K562 (cell line): Measurements from ENCODE around the gene NKAPL. TPM values are rescaled to one million over a fixed set of nuclear protein-coding genes. Genes with fewer than 3 reads are reported as not detected.

Source experiments
- CBX1 ChIP-seq: sonication (generic); IDR thresholded peaks from 2 replicates; pipeline ENCODE4 v1.6.1; 2016; ENCODE audit warnings: antibody characterized with exemption, low read depth, mild to moderate bottlenecking
- CHD4 ChIP-seq: fragments of 200-600 bp; sonication (generic); IDR thresholded peaks from 3 replicates; pipeline ENCODE4 v1.6.1; 2012; ENCODE audit warnings: low read depth, mild to moderate bottlenecking, mixed read lengths, low read length, inconsistent platforms; ENCODE audit not compliant: insufficient read depth, insufficient replicate concordance, poor library complexity, severe bottlenecking
- FOXA3 ChIP-seq, 2 experiments: fragments of 450-650 bp in 1 of 2; sonication (generic) in 1 of 2; formaldehyde crosslinking; IDR thresholded peaks in 1 of 2; conservative IDR thresholded peaks in 1 of 2; 2 replicates each; pipeline versions ENCODE4 v1.4.0 to v1.8.0; 2020 to 2022; ENCODE audit warnings: mild to moderate bottlenecking in 2 of 2, missing genetic modification reagents in 1 of 2
- ILK ChIP-seq: fragments of 450-650 bp; IDR thresholded peaks from 2 replicates; pipeline ENCODE4 v1.6.1; 2016; ENCODE audit warnings: missing genetic modification characterization, low read depth, mild to moderate bottlenecking, missing compliant biosample characterization, moderate library complexity, borderline replicate concordance
- NR4A1 ChIP-seq, 2 experiments: fragments of 250-450 bp in 1 of 2; fragments of 450-650 bp in 1 of 2; sonication (Bioruptor Pico) in 1 of 2; IDR thresholded peaks; 2 replicates each; pipeline versions ENCODE4 v1.4.0 to v1.6.1; 2016 to 2020; ENCODE audit warnings: mild to moderate bottlenecking in 2 of 2, missing compliant biosample characterization in 1 of 2, missing genetic modification characterization in 1 of 2, moderate library complexity in 1 of 2
- PATZ1 ChIP-seq: fragments of 250-450 bp; sonication (Bioruptor Pico); IDR thresholded peaks from 2 replicates; pipeline ENCODE4 v1.5.0; 2020; ENCODE audit warnings: mild to moderate bottlenecking, borderline replicate concordance
- RB1 ChIP-seq: fragments of 450-650 bp; IDR thresholded peaks from 2 replicates; pipeline ENCODE4 v1.6.1; 2017; ENCODE audit warnings: low read depth, mild to moderate bottlenecking
- SIN3B ChIP-seq: fragments of 450-650 bp; IDR thresholded peaks from 2 replicates; pipeline ENCODE4 v1.6.1; 2017; ENCODE audit warnings: low read depth, mild to moderate bottlenecking, moderate library complexity
- SMAD3 ChIP-seq: fragments of 450-650 bp; formaldehyde crosslinking; conservative IDR thresholded peaks from 2 replicates; pipeline ENCODE4 v1.4.0; 2020; ENCODE audit warnings: mild to moderate bottlenecking
- TCF7L2 ChIP-seq: fragments of 150-350 bp; IDR thresholded peaks from 2 replicates; pipeline ENCODE4 v1.6.1; 2016; ENCODE audit warnings: low read depth, mild to moderate bottlenecking, low read length, moderate library complexity
- TRIM25 ChIP-seq: fragments of 450-650 bp; IDR thresholded peaks from 2 replicates; pipeline ENCODE4 v1.7.0; 2016; ENCODE audit warnings: borderline replicate concordance
- ZBTB7A ChIP-seq: IDR thresholded peaks from 2 replicates; pipeline ENCODE4 v1.6.1; 2011; ENCODE audit warnings: low read depth, mild to moderate bottlenecking, low read length, moderate library complexity, borderline replicate concordance; ENCODE audit not compliant: control insufficient read depth
- ZBTB8A ChIP-seq: fragments of 450-650 bp; IDR thresholded peaks from 2 replicates; pipeline ENCODE4 v1.6.1; 2018; ENCODE audit warnings: mild to moderate bottlenecking, moderate library complexity; ENCODE audit not compliant: partially characterized antibody
- ZHX1 ChIP-seq: fragments of 150-350 bp; conservative IDR thresholded peaks from 2 replicates; pipeline ENCODE4 v1.6.1; 2014; ENCODE audit warnings: low read length
- ZNF146 ChIP-seq: IDR thresholded peaks from one replicate; pipeline ENCODE4 v1.6.1; 2018; ENCODE audit warnings: missing compliant biosample characterization; ENCODE audit not compliant: unreplicated experiment
- ZNF384 ChIP-seq: IDR thresholded peaks from 2 replicates; pipeline ENCODE4 v1.6.1; 2012; ENCODE audit warnings: low read depth, low read length, improper control_type of control experiment
- ZNF77 ChIP-seq: fragments of 250-450 bp; sonication (Bioruptor Pico); IDR thresholded peaks from 2 replicates; pipeline ENCODE4 v1.5.0; 2020
- ZNF780A ChIP-seq: fragments of 250-450 bp; sonication (Bioruptor Pico); IDR thresholded peaks from 2 replicates; pipeline ENCODE4 v1.5.0; 2021; ENCODE audit warnings: mild to moderate bottlenecking
- polyA plus RNA-seq, 8 experiments: library from polyadenylated mRNA; depleted of rRNA in 4 of 8; stranded (reverse) in 5 of 8; unstranded in 3 of 8; fragments of >200 nt; fragmentation: Nextera tagmentation in 2 of 8; fragmentation: Illumina TruSeq in 1 of 8; extraction: Ambion mirVana in 2 of 8; extraction: Trizol in 1 of 8; gene quantifications; 2 replicates each; pipeline versions ENCODE4 v1.2.1 to v1.2.3, GENCODE V29; 2011 to 2014; ENCODE audit warnings: inconsistent platforms in 1 of 8, missing spikeins in 1 of 8
- total RNA-seq, 7 experiments: library from RNA; depleted of rRNA in 6 of 7; stranded (reverse); fragments of >200 nt in 6 of 7; fragmentation: Illumina TruSeq in 2 of 7; extraction: Trizol in 2 of 7; gene quantifications; 2 replicates each; pipeline versions ENCODE4 v1.2.1 to v1.2.3, GENCODE V29; 2011 to 2021; ENCODE audit warnings: low replicate concordance in 1 of 7

NKAPL gene
- total and polyA plus RNA-seq, 9 of the 15 experiments (the other 6 are each of a cell fraction or from before 2014, with no cell fraction given) = not detected

GRCh38 chr6:28212510-28213212, 46.4 kb upstream of the NKAPL start (continued):
- no peak for TF ChIP-seq ILK (tag)
- TF ChIP-seq PATZ1 (CRISPR knock-in tag) = no peak
- no peak for TF ChIP-seq ZHX1
- no peak for TF ChIP-seq ZNF780A (CRISPR knock-in tag)
- TF ChIP-seq ZBTB8A = peak; percentile 50
- 0 out of 2 replicates have a peak, but pooled peaks have one; percentile 10 for TF ChIP-seq ZNF384
- TF ChIP-seq SIN3B = 0 out of 2 replicates have a peak, but pooled peaks have one; percentile 22
- TF ChIP-seq RB1 = peak; percentile 93
- TF ChIP-seq CBX1 = no peak; the same call in 1 of the 2 replicates
- no peak for TF ChIP-seq ZNF146 (CRISPR knock-in tag)
- TF ChIP-seq SMAD3 = 0 out of 2 replicates have a peak, but pooled peaks have one; percentile 33
- 0 out of 2 replicates have a peak, but pooled peaks have one; percentile 38 for TF ChIP-seq TRIM25
- TF ChIP-seq TCF7L2 = 0 out of 2 replicates have a peak, but pooled peaks have one; percentile 4
- TF ChIP-seq CHD4 = no peak
- TF ChIP-seq NR4A1 (CRISPR knock-in tag; IDR thresholded peaks at IDR 0.05) = no peak
- TF ChIP-seq NR4A1 (tag; IDR thresholded peaks at IDR 0.05) = 0 out of 2 replicates have a peak, but pooled peaks have one; percentile 52
- no peak for TF ChIP-seq ZBTB7A
- TF ChIP-seq FOXA3 (CRISPR knock-in tag; conservative IDR thresholded peaks at IDR 0.05 in 1 of 2, IDR thresholded peaks at IDR 0.05 in 1 of 2) = peak; percentile 82 to 87
- TF ChIP-seq ZNF77 (CRISPR knock-in tag) = no peak
